ENCODE data around the gene MEIOSIN.
A peak's percentile ranks its signal among the peaks of the same experiment; 100 is the strongest.

Gene MEIOSIN

GRCh38 chr19:45801603-45802175, 68.5 kb downstream of the MEIOSIN start:
- DNase-seq: no peak

GRCh38 chr19:45804140-45804958, 71.1 kb downstream of the MEIOSIN start:
- no peak for DNase-seq

GRCh38 chr19:45804959-45805230, 71.7 kb downstream of the MEIOSIN start:
- no peak for DNase-seq

- no peak for DNase-seq
Measured at GRCh38 chr19:45805719-45806118, 72.5 kb downstream of the MEIOSIN start.

- peak; percentile 39 for DNase-seq
Measured at GRCh38 chr19:45809643-45810159, 76.5 kb downstream of the MEIOSIN start.

GRCh38 chr19:45812297-45812696, 79.1 kb downstream of the MEIOSIN start:
- no peak for DNase-seq

Data from suppressor macrophage treated with lipopolysaccharide for 4 hours (primary cell).